Measurements from ENCODE around the gene ZNF786. TPM values are rescaled to one million over a fixed set of nuclear protein-coding genes. Genes with fewer than 3 reads are reported as not detected.

Gene ZNF786
- total and polyA plus RNA-seq, 10 of the 15 experiments (the other 5 are each of a cell fraction or from before 2014, with no cell fraction given), result 0.47 to 7.0 (median 4.2) TPM

DNA sequence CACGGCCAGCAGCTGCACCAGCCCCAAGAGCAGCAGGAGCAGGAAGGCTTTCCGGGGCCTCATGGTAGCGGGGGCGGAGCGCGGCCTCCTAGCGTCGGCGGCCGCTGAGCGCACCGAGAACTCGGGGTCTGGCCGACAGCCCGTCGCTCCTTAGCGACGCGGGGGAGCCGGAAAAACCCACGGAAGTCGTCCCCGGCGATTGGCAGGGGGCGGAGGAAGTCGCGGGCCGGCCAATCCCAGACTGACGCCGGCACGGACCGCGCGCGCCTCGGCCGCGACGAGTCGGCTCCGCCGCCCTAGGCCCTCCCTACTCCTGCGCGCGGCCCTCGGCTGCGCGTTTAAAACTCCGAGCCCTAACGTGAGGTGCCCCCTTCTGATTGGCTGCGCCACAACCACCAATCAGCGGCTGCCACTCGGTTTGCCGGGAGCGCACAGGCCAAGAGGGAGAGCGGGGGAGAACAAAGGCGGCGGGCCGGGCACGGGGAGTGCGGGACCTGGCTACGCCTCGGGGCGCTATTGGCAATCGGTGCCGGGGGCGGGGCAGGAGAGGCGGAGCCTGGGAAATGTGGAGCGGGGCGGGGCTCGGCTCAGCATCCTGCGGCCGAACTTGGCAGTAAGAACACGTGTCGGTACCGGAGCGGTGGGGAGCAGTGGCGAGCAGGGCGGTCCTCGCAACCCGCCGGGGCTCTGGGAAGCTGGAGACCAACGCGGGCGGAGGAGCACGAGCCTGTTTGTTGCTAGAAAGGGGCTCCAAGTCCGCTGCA lies 62.0 kb downstream of the ZNF786 start, which contains the start of gene PDIA4 (continued):
- TF ChIP-seq HDGF (IDR thresholded peaks at IDR 0.05) (peak; percentile 99), POLR2AphosphoS2 (IDR thresholded peaks at IDR 0.05; ENCODE audit: low read depth, low read length) (0 out of 2 replicates have a peak, but pooled peaks have one; percentile 36), SREBF1 (IDR thresholded peaks at IDR 0.05; ENCODE audit: low read length) (no peak), USF1 (IDR thresholded peaks at IDR 0.05; ENCODE audit: borderline replicate concordance, extremely low read length, insufficient read depth, low read depth, low read length) (peak; percentile 62), FOXM1 (IDR thresholded peaks at IDR 0.05; ENCODE audit: low read depth, low read length) (no peak), ASH2L (IDR thresholded peaks at IDR 0.05; ENCODE audit: borderline replicate concordance, low read depth) (no peak), CHD2 (IDR thresholded peaks at IDR 0.05; ENCODE audit: borderline replicate concordance, low read depth, low read length) (peak; percentile 86), MYC (IDR thresholded peaks at IDR 0.05; ENCODE audit: insufficient read depth, insufficient read length, insufficient replicate concordance, low read length, severe bottlenecking) (peak; percentile 68), MYB (IDR thresholded peaks at IDR 0.05; ENCODE audit: borderline replicate concordance, low read depth, low read length) (no peak), SRF (IDR thresholded peaks at IDR 0.05; ENCODE audit: low read depth in 2 of 2, low read length in 2 of 2) (0 out of 4 replicates have a peak, but pooled peaks of 1 of the 2 experiments have one; percentile 33), ZNF384 (IDR thresholded peaks at IDR 0.05; ENCODE audit: borderline replicate concordance, low read depth, low read length) (no peak), PKNOX1 (IDR thresholded peaks at IDR 0.05) (peak; percentile 96), SP1 (IDR thresholded peaks at IDR 0.05; ENCODE audit: low read depth, low read length) (peak; percentile 77), ETV6 (conservative IDR thresholded peaks at IDR 0.05 in 1 of 2, IDR thresholded peaks at IDR 0.05 in 1 of 2; ENCODE audit: borderline replicate concordance in 1 of 2, low read depth in 1 of 2) (no peak; a peak in 1 of 4 replicates), TBL1XR1 (IDR thresholded peaks at IDR 0.05; ENCODE audit: low read depth, low read length) (peak; percentile 34; the same call in 1 of the 2 replicates), NFYB (IDR thresholded peaks at IDR 0.05; ENCODE audit: insufficient read depth, low read depth, low read length) (peak; percentile 86), KLF5 (IDR thresholded peaks at IDR 0.05; ENCODE audit: partially characterized antibody) (peak; percentile 56), FOXK2 (IDR thresholded peaks at IDR 0.05) (no peak)
- TF ChIP-seq, protein P1, sequence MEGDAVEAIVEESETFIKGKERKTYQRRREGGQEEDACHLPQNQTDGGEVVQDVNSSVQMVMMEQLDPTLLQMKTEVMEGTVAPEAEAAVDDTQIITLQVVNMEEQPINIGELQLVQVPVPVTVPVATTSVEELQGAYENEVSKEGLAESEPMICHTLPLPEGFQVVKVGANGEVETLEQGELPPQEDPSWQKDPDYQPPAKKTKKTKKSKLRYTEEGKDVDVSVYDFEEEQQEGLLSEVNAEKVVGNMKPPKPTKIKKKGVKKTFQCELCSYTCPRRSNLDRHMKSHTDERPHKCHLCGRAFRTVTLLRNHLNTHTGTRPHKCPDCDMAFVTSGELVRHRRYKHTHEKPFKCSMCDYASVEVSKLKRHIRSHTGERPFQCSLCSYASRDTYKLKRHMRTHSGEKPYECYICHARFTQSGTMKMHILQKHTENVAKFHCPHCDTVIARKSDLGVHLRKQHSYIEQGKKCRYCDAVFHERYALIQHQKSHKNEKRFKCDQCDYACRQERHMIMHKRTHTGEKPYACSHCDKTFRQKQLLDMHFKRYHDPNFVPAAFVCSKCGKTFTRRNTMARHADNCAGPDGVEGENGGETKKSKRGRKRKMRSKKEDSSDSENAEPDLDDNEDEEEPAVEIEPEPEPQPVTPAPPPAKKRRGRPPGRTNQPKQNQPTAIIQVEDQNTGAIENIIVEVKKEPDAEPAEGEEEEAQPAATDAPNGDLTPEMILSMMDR (IDR thresholded peaks at IDR 0.05 in 2 of 3, conservative IDR thresholded peaks at IDR 0.05 in 1 of 3; ENCODE audit: control insufficient read depth in 2 of 3, extremely low read depth in 1 of 3, insufficient read depth in 1 of 3, low read depth in 3 of 3, low read length in 3 of 3), result peak in 2 of 3 experiments; percentile 11 to 14; a peak in 2 of 6 replicates
